ENCODE results near the gene FAM47E.

- TF ChIP-seq CTCF (IDR thresholded peaks at IDR 0.05; ENCODE audit: borderline replicate concordance, extremely low read depth, low read length, poor library complexity, severe bottlenecking), result no peak
- no peak for TF ChIP-seq EZH2 (IDR thresholded peaks at IDR 0.05; ENCODE audit: borderline replicate concordance, low read depth, low read length, severe bottlenecking)
Measured at GRCh38 chr4:76211769-76212708, 39.5 kb upstream of the FAM47E start.

Data from DND-41 (cell line).